PC-3 (cell line): Measurements from ENCODE around the gene S1PR1. TPM values are rescaled to one million over a fixed set of nuclear protein-coding genes. Genes with fewer than 3 reads are reported as not detected.

Experiments used
- ATAC-seq: fragments of 200-7000 bp; cut with Tn5 transposase; 2 replicates; pipeline ENCODE4 v1.9.1; 2020; ENCODE audit warnings: mild to moderate bottlenecking, moderate library complexity
- BruUV-seq: library from RNA; stranded (reverse); fragments of 400-500 nt; replicated peaks from 2 replicates; lab custom pipeline; 2021; lab: Mats Ljungman, UMichigan
- CTCF ChIA-PET: fragments of 300-600 bp; sonication (Branson Sonifier 250); formaldehyde crosslinking; loops from one replicate; lab custom pipeline; 2022; ENCODE audit warnings: antibody characterized with exemption; lab: Charles Lee
- POLR2A ChIA-PET: fragments of 300-600 bp; sonication (Branson Sonifier 250); formaldehyde crosslinking; loops from one replicate; lab custom pipeline; 2022; ENCODE audit warnings: antibody characterized with exemption; ENCODE audit not compliant: unreplicated experiment; lab: Charles Lee
- DNase-seq: peaks from one replicate; pipeline ENCODE4 v3.0.0-alpha.2; 2015
- H2AFZ ChIP-seq: fragments of 300-600 bp; sonication (generic); 2 replicates; pipeline ENCODE4 v1.6.0; 2016; ENCODE audit warnings: antibody characterized with exemption, low read length
- H3F3A ChIP-seq: fragments of 300-600 bp; sonication (generic); one replicate; pipeline ENCODE4 v1.6.0; 2017; ENCODE audit warnings: antibody characterized with exemption, low read length, control low read depth, mild to moderate bottlenecking; ENCODE audit not compliant: unreplicated experiment
- H3K27ac ChIP-seq: fragments of 300-600 bp; sonication (generic); 2 replicates; pipeline ENCODE4 v1.5.1; 2016; ENCODE audit warnings: mild to moderate bottlenecking, low read length
- H3K27me3 ChIP-seq: fragments of 300-600 bp; sonication (generic); 2 replicates; pipeline ENCODE4 v1.6.1; 2016; ENCODE audit warnings: low read length, mixed read lengths
- H3K36me3 ChIP-seq: fragments of 300-600 bp; sonication (generic); 2 replicates; pipeline ENCODE4 v1.6.1; 2016; ENCODE audit warnings: low read depth, mixed run types, low read length, mixed read lengths
- H3K4me1 ChIP-seq: fragments of 300-600 bp; sonication (generic); 2 replicates; pipeline ENCODE4 v1.5.1; 2016; ENCODE audit warnings: low read length; ENCODE audit not compliant: insufficient read depth
- H3K4me2 ChIP-seq: fragments of 300-600 bp; sonication (generic); 2 replicates; pipeline ENCODE4 v1.6.0; 2016; ENCODE audit warnings: low read length
- H3K4me3 ChIP-seq: fragments of 300-600 bp; sonication (generic); 2 replicates; pipeline ENCODE4 v1.5.1; 2016; ENCODE audit warnings: mild to moderate bottlenecking, low read length, mixed read lengths
- H3K79me2 ChIP-seq: fragments of 300-600 bp; sonication (generic); 2 replicates; pipeline ENCODE4 v1.6.1; 2017; ENCODE audit warnings: low read length, mixed read lengths
- H3K9ac ChIP-seq: fragments of 300-600 bp; sonication (generic); 2 replicates; pipeline ENCODE4 v1.6.0; 2016; ENCODE audit warnings: mild to moderate bottlenecking, low read length
- H3K9me2 ChIP-seq: fragments of 300-600 bp; sonication (generic); replicated peaks from 2 replicates; pipeline ENCODE4 v1.6.1; 2016; ENCODE audit warnings: mixed run types, low read length, mixed read lengths
- H3K9me3 ChIP-seq: fragments of 300-600 bp; sonication (generic); 2 replicates; pipeline ENCODE4 v1.6.1; 2016; ENCODE audit warnings: low read length, mixed read lengths
- H4K20me1 ChIP-seq: fragments of 300-600 bp; sonication (generic); 2 replicates; pipeline ENCODE4 v1.6.1; 2016; ENCODE audit warnings: low read length, mixed read lengths
- EZH2 ChIP-seq: fragments of 300-600 bp; sonication (generic); IDR thresholded peaks from one replicate; pipeline ENCODE4 v1.6.1; 2017; ENCODE audit warnings: antibody characterized with exemption, mild to moderate bottlenecking, low read length; ENCODE audit not compliant: unreplicated experiment
- EZH2phosphoT487 ChIP-seq: fragments of 300-600 bp; sonication (generic); IDR thresholded peaks from 2 replicates; pipeline ENCODE4 v1.6.1; 2018; ENCODE audit warnings: mild to moderate bottlenecking, antibody characterized with exemption, low read length, borderline replicate concordance
- intact Hi-C: fragments of 100-400 bp; cut with micrococcal nuclease; formaldehyde crosslinking; loops from 2 replicates; pipeline ENCODE4 v1.9.0; 2023
- total RNA-seq: library from RNA; depleted of rRNA; stranded (reverse); fragments of >200 nt; gene quantifications from 2 replicates; pipeline ENCODE4 v1.2.3, GENCODE V29; 2014
- TF ChIP-seq, protein P1 (sequence below): fragments of 300-600 bp; sonication (generic); conservative IDR thresholded peaks from 2 replicates; pipeline ENCODE4 v1.5.1; 2017; ENCODE audit warnings: antibody characterized with exemption, low read depth, mild to moderate bottlenecking, low read length

The S1PR1 gene
- total RNA-seq, 1 experiment from 2014 or later = 2.1 TPM

DNA sequence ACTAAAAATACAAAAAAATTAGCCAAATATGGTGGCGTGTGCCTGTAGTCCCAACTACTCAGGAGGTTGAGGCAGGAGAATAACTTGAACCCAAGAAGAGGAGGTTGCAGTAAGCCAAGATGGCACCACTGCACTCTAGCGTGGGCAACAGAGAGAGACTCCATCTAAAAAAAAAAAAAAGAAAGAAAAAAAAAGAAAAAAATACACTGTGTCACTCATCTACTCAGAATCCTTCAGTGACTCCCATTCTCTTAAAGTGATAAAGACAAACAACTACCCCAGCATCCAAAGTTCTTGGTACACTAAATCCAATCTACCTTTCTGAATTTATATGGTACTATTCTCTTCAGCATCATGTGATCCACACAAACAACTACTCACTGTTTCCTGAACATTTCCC is 40.2 kb upstream of the S1PR1 start:
- H3K4me3 ChIP-seq = no peak overlapping the region
- H3K4me2 ChIP-seq = no peak overlapping the region
- ATAC-seq = no peak
- BruUV-seq = no TSS peak
- no peaks in the 10 kb centered on the region for H3K27me3 ChIP-seq
- CTCF ChIA-PET = no interaction called here
- H2AFZ ChIP-seq = no peak overlapping the region
- peaks cover 8% of the 10 kb centered on the region; the same call in 1 of the 2 replicates for H3K4me1 ChIP-seq
- H4K20me1 ChIP-seq = no peaks in the 10 kb centered on the region
- H3K27ac ChIP-seq = no peak overlapping the region
- H3K79me2 ChIP-seq = no peaks in the 10 kb centered on the region
- H3K9me2 ChIP-seq = no peaks in the 10 kb centered on the region
- no peak for TF ChIP-seq EZH2
- no peak for TF ChIP-seq EZH2phosphoT487
- TF ChIP-seq, protein P1, sequence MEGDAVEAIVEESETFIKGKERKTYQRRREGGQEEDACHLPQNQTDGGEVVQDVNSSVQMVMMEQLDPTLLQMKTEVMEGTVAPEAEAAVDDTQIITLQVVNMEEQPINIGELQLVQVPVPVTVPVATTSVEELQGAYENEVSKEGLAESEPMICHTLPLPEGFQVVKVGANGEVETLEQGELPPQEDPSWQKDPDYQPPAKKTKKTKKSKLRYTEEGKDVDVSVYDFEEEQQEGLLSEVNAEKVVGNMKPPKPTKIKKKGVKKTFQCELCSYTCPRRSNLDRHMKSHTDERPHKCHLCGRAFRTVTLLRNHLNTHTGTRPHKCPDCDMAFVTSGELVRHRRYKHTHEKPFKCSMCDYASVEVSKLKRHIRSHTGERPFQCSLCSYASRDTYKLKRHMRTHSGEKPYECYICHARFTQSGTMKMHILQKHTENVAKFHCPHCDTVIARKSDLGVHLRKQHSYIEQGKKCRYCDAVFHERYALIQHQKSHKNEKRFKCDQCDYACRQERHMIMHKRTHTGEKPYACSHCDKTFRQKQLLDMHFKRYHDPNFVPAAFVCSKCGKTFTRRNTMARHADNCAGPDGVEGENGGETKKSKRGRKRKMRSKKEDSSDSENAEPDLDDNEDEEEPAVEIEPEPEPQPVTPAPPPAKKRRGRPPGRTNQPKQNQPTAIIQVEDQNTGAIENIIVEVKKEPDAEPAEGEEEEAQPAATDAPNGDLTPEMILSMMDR = no peak
- H3K9me3 ChIP-seq = no peaks in the 10 kb centered on the region
- no peaks in the 10 kb centered on the region for H3K36me3 ChIP-seq
- no peak for DNase-seq
- POLR2A ChIA-PET = no interaction called here
- H3K9ac ChIP-seq = no peak overlapping the region
- intact Hi-C loops = no loop called here
- no peaks in the 10 kb centered on the region for H3F3A ChIP-seq

DNA sequence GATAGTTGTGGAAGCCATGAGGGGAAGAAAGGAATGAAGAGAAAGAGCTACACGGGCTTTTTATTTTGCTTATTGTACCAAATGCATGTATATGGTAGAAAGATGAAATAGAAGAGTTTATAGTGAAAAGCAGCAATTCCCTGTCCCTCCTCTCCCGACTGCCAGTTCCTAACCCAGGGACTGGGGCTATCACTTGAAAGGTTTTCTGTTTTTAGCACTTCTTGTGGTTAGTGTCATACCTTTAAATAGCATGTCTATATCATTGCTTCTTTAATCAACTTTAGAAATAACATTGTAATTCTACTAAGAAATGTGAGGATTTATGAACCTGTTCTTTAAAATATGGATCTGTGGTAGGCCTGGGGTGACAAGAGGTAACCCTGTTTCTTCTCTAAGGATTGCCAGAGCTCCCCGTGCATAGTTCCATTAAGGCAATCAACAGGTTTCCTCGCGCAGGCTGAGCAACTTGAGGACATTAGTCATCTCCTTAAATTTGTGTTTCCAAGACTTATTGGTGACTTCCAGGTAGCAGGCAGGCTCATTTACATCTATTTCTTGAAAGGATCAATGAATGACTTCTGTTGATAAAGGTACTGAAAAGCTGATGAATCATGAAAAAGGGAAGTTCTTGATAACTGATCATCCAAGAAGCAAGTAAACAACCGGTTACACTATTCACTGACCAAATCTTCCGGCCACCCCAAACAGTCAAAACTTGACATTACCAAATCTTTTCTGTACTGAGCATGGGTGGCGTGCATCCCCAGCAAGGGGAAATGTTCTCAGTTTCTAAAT is 37.8 kb upstream of the S1PR1 start:
- H3K27ac ChIP-seq = no peak overlapping the region
- no peak overlapping the region for H2AFZ ChIP-seq
- peaks cover 6% of the 10 kb centered on the region; the same call in 1 of the 2 replicates for H3K4me1 ChIP-seq
- H3K79me2 ChIP-seq = no peaks in the 10 kb centered on the region
- intact Hi-C loops = no loop called here
- no peaks in the 10 kb centered on the region for H4K20me1 ChIP-seq
- DNase-seq (no peak), ATAC-seq (no peak)
- H3K27me3 ChIP-seq = no peaks in the 10 kb centered on the region
- POLR2A ChIA-PET = no interaction called here
- CTCF ChIA-PET = no interaction called here
- no peaks in the 10 kb centered on the region for H3K9me2 ChIP-seq
- H3K9ac ChIP-seq = no peak overlapping the region
- no peak overlapping the region for H3K4me3 ChIP-seq
- no peaks in the 10 kb centered on the region for H3K36me3 ChIP-seq
- no peak overlapping the region for H3K4me2 ChIP-seq
- TF ChIP-seq EZH2 = no peak
- TF ChIP-seq, protein P1 = no peak
- TF ChIP-seq EZH2phosphoT487 = no peak
- no peaks in the 10 kb centered on the region for H3F3A ChIP-seq
- H3K9me3 ChIP-seq = no peaks in the 10 kb centered on the region
- BruUV-seq = no TSS peak

- H3K9ac ChIP-seq = no peak overlapping the region
- H2AFZ ChIP-seq = no peak overlapping the region
- no peaks in the 10 kb centered on the region for H3K9me2 ChIP-seq
- no peaks in the 10 kb centered on the region for H3K27me3 ChIP-seq
- no peak overlapping the region for H3K4me2 ChIP-seq
- ATAC-seq (no peak), DNase-seq (no peak)
- intact Hi-C loops = no loop called here
- TF ChIP-seq EZH2 (no peak), EZH2phosphoT487 (no peak)
- TF ChIP-seq, protein P1 = no peak
- BruUV-seq = no TSS peak
- H3K79me2 ChIP-seq = no peaks in the 10 kb centered on the region
- ChIA-PET CTCF (no interaction called here), POLR2A (no interaction called here)
- no peaks in the 10 kb centered on the region for H3F3A ChIP-seq
- H3K36me3 ChIP-seq = no peaks in the 10 kb centered on the region
- H3K4me1 ChIP-seq = peaks cover 5% of the 10 kb centered on the region; the same call in 1 of the 2 replicates
- H4K20me1 ChIP-seq = no peaks in the 10 kb centered on the region
- no peak overlapping the region for H3K27ac ChIP-seq
- H3K9me3 ChIP-seq = no peaks in the 10 kb centered on the region
- H3K4me3 ChIP-seq = no peak overlapping the region
Measured at GRCh38 chr1:101199637-101199982, 37.2 kb upstream of the S1PR1 start.
